HepG2 (cell line): ENCODE data around the gene GGA3. TPM values are rescaled to one million over a fixed set of nuclear protein-coding genes. Genes with fewer than 3 reads are reported as not detected.

ENCODE experiments used
- CC2D1A ChIP-seq: sonication (generic); formaldehyde crosslinking; IDR thresholded peaks from 2 replicates; pipeline ENCODE4 v1.8.1; 2023; ENCODE audit warnings: mild to moderate bottlenecking, missing genetic modification reagents
- CHCHD3 ChIP-seq: sonication (generic); formaldehyde crosslinking; IDR thresholded peaks from 2 replicates; pipeline ENCODE4 v1.8.0; 2022; ENCODE audit warnings: mild to moderate bottlenecking, missing genetic modification reagents, moderate library complexity
- HNRNPLL ChIP-seq: fragments of 200-400 bp; formaldehyde crosslinking; IDR thresholded peaks from 2 replicates; pipeline ENCODE4 v1.6.1; 2017; ENCODE audit warnings: mild to moderate bottlenecking, low read depth, low read length; ENCODE audit not compliant: poor library complexity, severe bottlenecking
- KLF9 ChIP-seq: IDR thresholded peaks from 2 replicates; pipeline ENCODE4 v1.6.1; 2016; ENCODE audit warnings: low read depth
- KMT2B ChIP-seq: IDR thresholded peaks from 2 replicates; pipeline ENCODE4 v1.6.1; 2016; ENCODE audit warnings: missing genetic modification reagents, missing compliant biosample characterization
- MTA1 ChIP-seq: sonication (generic); formaldehyde crosslinking; IDR thresholded peaks from 2 replicates; pipeline ENCODE4 v1.4.0; 2020; ENCODE audit warnings: missing genetic modification reagents, mild to moderate bottlenecking, borderline replicate concordance
- NCOA1 ChIP-seq: sonication (generic); formaldehyde crosslinking; IDR thresholded peaks from 2 replicates; pipeline ENCODE4 v1.9.0; 2021; ENCODE audit warnings: missing genetic modification reagents
- PAWR ChIP-seq: sonication (generic); formaldehyde crosslinking; IDR thresholded peaks from 2 replicates; pipeline ENCODE4 v1.4.0; 2020; ENCODE audit warnings: missing genetic modification reagents, mild to moderate bottlenecking, borderline replicate concordance
- POLR2A ChIP-seq, 2 experiments: IDR thresholded peaks; 2 replicates each; pipeline ENCODE4 v1.6.1; 2011; ENCODE audit warnings: low read depth in 2 of 2, low read length in 2 of 2, mild to moderate bottlenecking in 1 of 2, moderate library complexity in 1 of 2; ENCODE audit not compliant: insufficient read depth in 1 of 2
- TAF15 ChIP-seq: fragments of 200-400 bp; formaldehyde crosslinking; IDR thresholded peaks from one replicate; pipeline ENCODE4 v1.6.1; 2018; ENCODE audit warnings: mild to moderate bottlenecking, low read depth, low read length; ENCODE audit not compliant: poor library complexity, severe bottlenecking
- ZFP36L2 ChIP-seq: sonication (generic); formaldehyde crosslinking; IDR thresholded peaks from 2 replicates; pipeline ENCODE4 v1.4.0; 2020; ENCODE audit warnings: missing genetic modification reagents
- ZFP90 ChIP-seq: sonication (generic); formaldehyde crosslinking; IDR thresholded peaks from 2 replicates; pipeline ENCODE4 v1.8.0; 2022; ENCODE audit warnings: missing genetic modification reagents, mild to moderate bottlenecking, inconsistent platforms, borderline replicate concordance
- ZFP91 ChIP-seq: sonication (generic); formaldehyde crosslinking; IDR thresholded peaks from 2 replicates; pipeline ENCODE4 v1.9.0; 2022; ENCODE audit warnings: missing genetic modification reagents, mild to moderate bottlenecking, borderline replicate concordance
- ZNF17 ChIP-seq: sonication (generic); formaldehyde crosslinking; IDR thresholded peaks from 2 replicates; pipeline ENCODE4 v1.5.0; 2020; ENCODE audit warnings: mild to moderate bottlenecking, missing genetic modification reagents
- ZNF205 ChIP-seq: IDR thresholded peaks from 2 replicates; pipeline ENCODE4 v1.6.1; 2018; ENCODE audit warnings: missing biosample characterization, missing genetic modification reagents
- ZNF354B ChIP-seq: sonication (generic); formaldehyde crosslinking; IDR thresholded peaks from 2 replicates; pipeline ENCODE4 v1.8.0; 2022; ENCODE audit warnings: mild to moderate bottlenecking, missing genetic modification reagents
- ZNF83 ChIP-seq: sonication (generic); formaldehyde crosslinking; IDR thresholded peaks from 2 replicates; pipeline ENCODE4 v1.4.0; 2020; ENCODE audit warnings: missing genetic modification reagents, mild to moderate bottlenecking, borderline replicate concordance
- ZSCAN31 ChIP-seq: sonication (generic); formaldehyde crosslinking; IDR thresholded peaks from 2 replicates; pipeline ENCODE4 v1.5.0; 2020; ENCODE audit warnings: low read depth, mild to moderate bottlenecking, missing genetic modification reagents
- ZSCAN5A ChIP-seq: sonication (generic); formaldehyde crosslinking; IDR thresholded peaks from 2 replicates; pipeline ENCODE4 v1.8.0; 2022; ENCODE audit warnings: mild to moderate bottlenecking, missing genetic modification reagents, borderline replicate concordance
- polyA plus RNA-seq, 8 experiments: library from polyadenylated mRNA; depleted of rRNA in 3 of 8; stranded (reverse) in 7 of 8; unstranded in 1 of 8; fragments of >200 nt; fragmentation: Illumina TruSeq in 4 of 8; extraction: Trizol in 4 of 8; gene quantifications; 2 replicates each; pipeline versions ENCODE4 v1.2.1 to v1.2.3, GENCODE V29; 2011 to 2016; ENCODE audit warnings: low read depth in 4 of 8, missing spikeins in 1 of 8, mixed read lengths in 1 of 8; ENCODE audit not compliant: insufficient read depth in 1 of 8
- total RNA-seq, 5 experiments: library from RNA; depleted of rRNA; stranded (reverse); fragments of >200 nt; fragmentation: Illumina TruSeq; extraction: Trizol; gene quantifications; 2 replicates each; pipeline ENCODE4 v1.2.3, GENCODE V29; 2016; ENCODE audit warnings: low read depth in 1 of 5
- TF ChIP-seq, protein P1 (sequence below): sonication (generic); formaldehyde crosslinking; IDR thresholded peaks from 2 replicates; pipeline ENCODE4 v1.5.0; 2020; ENCODE audit warnings: missing genetic modification reagents, mild to moderate bottlenecking, borderline replicate concordance
- TF ChIP-seq, protein P2 (sequence below): sonication (generic); formaldehyde crosslinking; IDR thresholded peaks from 2 replicates; pipeline ENCODE4 v1.8.1; 2023; ENCODE audit warnings: mild to moderate bottlenecking, missing genetic modification reagents
- TF ChIP-seq, protein P3 (sequence below): sonication (generic); formaldehyde crosslinking; IDR thresholded peaks from 2 replicates; pipeline ENCODE4 v1.4.0; 2020; ENCODE audit warnings: low read depth, mild to moderate bottlenecking, missing genetic modification reagents
- TF ChIP-seq, protein P4 (sequence below): sonication (generic); formaldehyde crosslinking; IDR thresholded peaks from 2 replicates; pipeline ENCODE4 v1.8.1; 2023; ENCODE audit warnings: missing genetic modification reagents, mild to moderate bottlenecking, borderline replicate concordance

Gene GGA3
- total and polyA plus RNA-seq, 2 of the 13 experiments (the other 11 are each of a cell fraction or from before 2014, with no cell fraction given), result 28.4 to 43.7 TPM

GRCh38 chr17:75271955-75272847, 10.8 kb upstream of the GGA3 start (continued):
- no peak for TF ChIP-seq KMT2B (CRISPR knock-in tag)
- 0 out of 2 replicates have a peak, but pooled peaks have one; percentile 29 for TF ChIP-seq CHCHD3 (CRISPR knock-in tag)
- peak in 1 of 2 experiments; percentile 62; a peak in 2 of 4 replicates for TF ChIP-seq POLR2A (IDR thresholded peaks at IDR 0.05; ENCODE audit: insufficient read depth in 1 of 2, low read depth in 2 of 2, low read length in 2 of 2)
- no peak for TF ChIP-seq NCOA1 (CRISPR knock-in tag)
- no peak for TF ChIP-seq CC2D1A (CRISPR knock-in tag)
- peak; percentile 52; the same call in 1 of the 2 replicates for TF ChIP-seq MTA1 (CRISPR knock-in tag)
- TF ChIP-seq KLF9 (CRISPR knock-in tag), result no peak
- no peak for TF ChIP-seq PAWR (CRISPR knock-in tag)
- TF ChIP-seq TAF15, result peak; percentile 78
- TF ChIP-seq, protein P1, sequence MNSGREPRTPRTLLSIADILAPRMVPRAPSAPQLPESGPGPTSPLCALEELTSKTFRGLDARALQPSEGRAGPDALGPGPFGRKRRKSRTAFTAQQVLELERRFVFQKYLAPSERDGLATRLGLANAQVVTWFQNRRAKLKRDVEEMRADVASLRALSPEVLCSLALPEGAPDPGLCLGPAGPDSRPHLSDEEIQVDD (CRISPR knock-in tag), result no peak
- TF ChIP-seq ZNF17 (CRISPR knock-in tag), result no peak
- no peak for TF ChIP-seq ZFP36L2 (CRISPR knock-in tag)
- no peak for TF ChIP-seq ZSCAN5A
- 0 out of 2 replicates have a peak, but pooled peaks have one; percentile 11 for TF ChIP-seq ZFP90
- TF ChIP-seq ZNF354B (CRISPR knock-in tag), result no peak
- TF ChIP-seq ZNF205, result no peak
- TF ChIP-seq ZNF83 (CRISPR knock-in tag), result no peak
- TF ChIP-seq HNRNPLL, result no peak
- no peak for TF ChIP-seq ZSCAN31 (CRISPR knock-in tag)
- TF ChIP-seq, protein P2, sequence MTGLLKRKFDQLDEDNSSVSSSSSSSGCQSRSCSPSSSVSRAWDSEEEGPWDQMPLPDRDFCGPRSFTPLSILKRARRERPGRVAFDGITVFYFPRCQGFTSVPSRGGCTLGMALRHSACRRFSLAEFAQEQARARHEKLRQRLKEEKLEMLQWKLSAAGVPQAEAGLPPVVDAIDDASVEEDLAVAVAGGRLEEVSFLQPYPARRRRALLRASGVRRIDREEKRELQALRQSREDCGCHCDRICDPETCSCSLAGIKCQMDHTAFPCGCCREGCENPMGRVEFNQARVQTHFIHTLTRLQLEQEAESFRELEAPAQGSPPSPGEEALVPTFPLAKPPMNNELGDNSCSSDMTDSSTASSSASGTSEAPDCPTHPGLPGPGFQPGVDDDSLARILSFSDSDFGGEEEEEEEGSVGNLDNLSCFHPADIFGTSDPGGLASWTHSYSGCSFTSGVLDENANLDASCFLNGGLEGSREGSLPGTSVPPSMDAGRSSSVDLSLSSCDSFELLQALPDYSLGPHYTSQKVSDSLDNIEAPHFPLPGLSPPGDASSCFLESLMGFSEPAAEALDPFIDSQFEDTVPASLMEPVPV (CRISPR knock-in tag), result no peak; the same call in 1 of the 2 replicates
- TF ChIP-seq, protein P3, sequence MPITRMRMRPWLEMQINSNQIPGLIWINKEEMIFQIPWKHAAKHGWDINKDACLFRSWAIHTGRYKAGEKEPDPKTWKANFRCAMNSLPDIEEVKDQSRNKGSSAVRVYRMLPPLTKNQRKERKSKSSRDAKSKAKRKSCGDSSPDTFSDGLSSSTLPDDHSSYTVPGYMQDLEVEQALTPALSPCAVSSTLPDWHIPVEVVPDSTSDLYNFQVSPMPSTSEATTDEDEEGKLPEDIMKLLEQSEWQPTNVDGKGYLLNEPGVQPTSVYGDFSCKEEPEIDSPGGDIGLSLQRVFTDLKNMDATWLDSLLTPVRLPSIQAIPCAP, result no peak
- TF ChIP-seq, protein P4, sequence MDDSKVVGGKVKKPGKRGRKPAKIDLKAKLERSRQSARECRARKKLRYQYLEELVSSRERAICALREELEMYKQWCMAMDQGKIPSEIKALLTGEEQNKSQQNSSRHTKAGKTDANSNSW (CRISPR knock-in tag), result no peak
- peak; percentile 41; the same call in 1 of the 2 replicates for TF ChIP-seq ZFP91 (CRISPR knock-in tag)
